Cardiac muscle cell (in vitro differentiated cells and primary cell): ENCODE data around the gene SNRNP40. TPM values are rescaled to one million over a fixed set of nuclear protein-coding genes. Genes with fewer than 3 reads are reported as not detected.
A peak's percentile ranks its signal among the peaks of the same experiment; 100 is the strongest.

Experiments
- DNase-seq, 2 donors: peaks; one replicate each; pipeline versions ENCODE4 v3.0.0 to v3.0.0-alpha.2; 2010 to 2017; ENCODE audit warnings: low read depth in 1 of 2, low spot score in 1 of 2
- H3K27ac ChIP-seq: fragments of 200-600 bp; sonication (generic); 2 replicates; pipeline ENCODE4 v1.5.1; 2016
- H3K27me3 ChIP-seq: fragments of 200-600 bp; sonication (generic); 2 replicates; pipeline ENCODE4 v1.6.0; 2016; ENCODE audit warnings: control low read depth
- H3K36me3 ChIP-seq: fragments of 200-600 bp; sonication (generic); 2 replicates; pipeline ENCODE4 v1.5.1; 2016; ENCODE audit warnings: control low read depth
- H3K4me1 ChIP-seq: fragments of 200-600 bp; sonication (generic); 2 replicates; pipeline ENCODE4 v1.8.1; 2017; ENCODE audit warnings: low read depth, mild to moderate bottlenecking, mixed run types
- H3K4me3 ChIP-seq: fragments of 200-600 bp; sonication (generic); 2 replicates; pipeline ENCODE4 v1.5.1; 2016; ENCODE audit warnings: mild to moderate bottlenecking
- H3K9me3 ChIP-seq: fragments of 200-600 bp; sonication (generic); 2 replicates; pipeline ENCODE4 v1.5.1; 2017; ENCODE audit warnings: low read depth, mild to moderate bottlenecking, control low read depth
- polyA plus RNA-seq: library from polyadenylated mRNA; unstranded; fragments of >200 nt; fragmentation: Nextera tagmentation; extraction: Ambion mirVana; gene quantifications from 2 replicates; pipeline ENCODE4 v1.2.1, GENCODE V29; 2016
- total RNA-seq: library from RNA; depleted of rRNA; stranded (reverse); fragments of >200 nt; gene quantifications from 2 replicates; pipeline ENCODE4 v1.2.3, GENCODE V29; 2016
- TF ChIP-seq, protein P1 (sequence below): IDR thresholded peaks from 2 replicates; pipeline ENCODE4 v1.5.1; 2012; ENCODE audit warnings: low read depth, mild to moderate bottlenecking, low read length

Gene SNRNP40
- 39.5 and 54.8 TPM in 2 replicates for total RNA-seq
- 69.2 and 69.5 TPM in 2 replicates for polyA plus RNA-seq

- Histone ChIP-seq H3K36me3 (peaks cover 14% of the 10 kb centered on the region), H3K27me3 (no peaks in the 10 kb centered on the region), H3K27ac (peak within 1 kb of the TSS; percentile 95), H3K4me3 (peak within 1 kb of the TSS; percentile 99), H3K9me3 (no peaks in the 10 kb centered on the region), H3K4me1 (peaks cover 6% of the 10 kb centered on the region)
- TF ChIP-seq, protein P1, sequence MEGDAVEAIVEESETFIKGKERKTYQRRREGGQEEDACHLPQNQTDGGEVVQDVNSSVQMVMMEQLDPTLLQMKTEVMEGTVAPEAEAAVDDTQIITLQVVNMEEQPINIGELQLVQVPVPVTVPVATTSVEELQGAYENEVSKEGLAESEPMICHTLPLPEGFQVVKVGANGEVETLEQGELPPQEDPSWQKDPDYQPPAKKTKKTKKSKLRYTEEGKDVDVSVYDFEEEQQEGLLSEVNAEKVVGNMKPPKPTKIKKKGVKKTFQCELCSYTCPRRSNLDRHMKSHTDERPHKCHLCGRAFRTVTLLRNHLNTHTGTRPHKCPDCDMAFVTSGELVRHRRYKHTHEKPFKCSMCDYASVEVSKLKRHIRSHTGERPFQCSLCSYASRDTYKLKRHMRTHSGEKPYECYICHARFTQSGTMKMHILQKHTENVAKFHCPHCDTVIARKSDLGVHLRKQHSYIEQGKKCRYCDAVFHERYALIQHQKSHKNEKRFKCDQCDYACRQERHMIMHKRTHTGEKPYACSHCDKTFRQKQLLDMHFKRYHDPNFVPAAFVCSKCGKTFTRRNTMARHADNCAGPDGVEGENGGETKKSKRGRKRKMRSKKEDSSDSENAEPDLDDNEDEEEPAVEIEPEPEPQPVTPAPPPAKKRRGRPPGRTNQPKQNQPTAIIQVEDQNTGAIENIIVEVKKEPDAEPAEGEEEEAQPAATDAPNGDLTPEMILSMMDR, result peak; percentile 14
- DNase-seq, result peak; percentile 99 to 100
Observed at GRCh38 chr1:31296486-31297276, at the start of gene SNRNP40, which contains the start of gene ZCCHC17. TSS of gene SNRNP40 (minus strand) at chr1:31296788. CDS start at chr1:31296751, 37 bp downstream. TSS of gene ZCCHC17 (plus strand) at chr1:31297032. CDS start at chr1:31310099, 13,067 bp downstream.

GRCh38 chr1:31345635-31346034 is 49.0 kb upstream of the SNRNP40 start:
- no peak for DNase-seq
- Histone ChIP-seq H3K36me3 (peaks cover 24% of the 10 kb centered on the region), H3K4me1 (peaks cover 7% of the 10 kb centered on the region), H3K27me3 (no peaks in the 10 kb centered on the region), H3K9me3 (no peaks in the 10 kb centered on the region), H3K4me3 (no peak overlapping the region), H3K27ac (no peak overlapping the region)
- TF ChIP-seq, protein P1, result no peak

DNA sequence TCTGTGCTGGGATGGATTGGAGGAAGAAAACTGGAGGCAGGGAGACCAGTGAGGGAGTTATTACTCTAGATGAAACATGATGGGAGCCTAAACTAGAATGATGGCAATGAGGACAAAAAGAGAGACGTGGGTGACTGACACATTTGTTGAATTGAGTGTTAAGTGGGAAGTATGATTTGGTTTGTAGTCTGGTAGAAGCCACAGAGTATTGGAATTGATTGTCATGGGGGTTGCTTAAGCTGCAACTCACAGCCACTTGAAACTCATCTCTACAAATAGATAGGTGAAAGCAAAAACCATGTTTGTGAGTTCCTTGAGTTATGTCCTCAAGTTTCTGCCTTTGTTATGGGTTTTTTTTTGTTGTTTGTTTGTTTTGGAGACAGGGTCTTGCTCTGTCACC is 47.9 kb upstream of the SNRNP40 start:
- H3K27me3 ChIP-seq, result no peaks in the 10 kb centered on the region
- TF ChIP-seq, protein P1, result no peak

GRCh38 chr1:31336687-31337467 is 40.3 kb upstream of the SNRNP40 start:
- peak in 1 of 2 donors; percentile 2 for DNase-seq
- H3K27ac ChIP-seq, result no peak overlapping the region

More for the DNA sequence above, 47.9 kb upstream of the SNRNP40 start:
- Histone ChIP-seq H3K9me3 (no peaks in the 10 kb centered on the region), H3K4me3 (no peak overlapping the region), H3K4me1 (peaks cover 7% of the 10 kb centered on the region), H3K27ac (no peak overlapping the region), H3K36me3 (peaks cover 15% of the 10 kb centered on the region)
- DNase-seq, result no peak

GRCh38 chr1:31335007-31335406 is 38.4 kb upstream of the SNRNP40 start:
- no peaks in the 10 kb centered on the region for H3K4me1 ChIP-seq
- no peak overlapping the region for H3K27ac ChIP-seq
- DNase-seq, result peak; percentile 35 to 60
- no peaks in the 10 kb centered on the region for H3K27me3 ChIP-seq
- TF ChIP-seq, protein P1, result peak; percentile 68
- H3K36me3 ChIP-seq, result peaks cover 8% of the 10 kb centered on the region
- no peaks in the 10 kb centered on the region for H3K9me3 ChIP-seq
- H3K4me3 ChIP-seq, result no peak overlapping the region

More at GRCh38 chr1:31336687-31337467, 40.3 kb upstream of the SNRNP40 start:
- Histone ChIP-seq H3K9me3 (no peaks in the 10 kb centered on the region), H3K27me3 (no peaks in the 10 kb centered on the region), H3K4me3 (no peak overlapping the region), H3K36me3 (peaks cover 8% of the 10 kb centered on the region), H3K4me1 (peaks cover 7% of the 10 kb centered on the region)
- TF ChIP-seq, protein P1, result no peak
